HG03457 (cell line): ENCODE results near the gene TTC7B.

ENCODE experiments used
- ATAC-seq: cut with Tn5 transposase; IDR thresholded peaks from one replicate; pipeline ENCODE4 v1.9.1; 2021; ENCODE audit warnings: moderate number of reproducible peaks; ENCODE audit not compliant: unreplicated experiment

Gene TTC7B

DNA sequence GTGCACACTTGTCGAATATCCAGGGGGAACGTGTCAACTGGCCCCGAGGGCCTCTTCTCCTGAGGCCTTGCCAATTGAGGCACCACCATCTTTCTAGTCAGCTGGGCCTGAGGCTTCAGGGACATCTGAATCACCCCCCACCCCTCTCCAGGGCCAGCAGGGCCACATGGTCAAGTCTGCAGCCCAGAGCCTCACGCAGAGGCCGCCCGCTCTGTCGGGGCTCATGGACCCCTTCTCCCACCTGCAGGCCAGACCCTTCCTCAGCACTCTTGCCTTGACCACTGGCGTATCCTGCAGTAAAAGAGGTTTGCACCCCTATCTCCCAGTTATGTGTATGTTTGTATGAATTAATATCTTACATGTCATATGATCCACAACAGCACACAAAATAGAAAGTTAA is 237.1 kb downstream of the TTC7B start:
- ATAC-seq, result no peak

GRCh38 chr14:90578283-90578985 is 237.8 kb downstream of the TTC7B start:
- no peak for ATAC-seq

DNA sequence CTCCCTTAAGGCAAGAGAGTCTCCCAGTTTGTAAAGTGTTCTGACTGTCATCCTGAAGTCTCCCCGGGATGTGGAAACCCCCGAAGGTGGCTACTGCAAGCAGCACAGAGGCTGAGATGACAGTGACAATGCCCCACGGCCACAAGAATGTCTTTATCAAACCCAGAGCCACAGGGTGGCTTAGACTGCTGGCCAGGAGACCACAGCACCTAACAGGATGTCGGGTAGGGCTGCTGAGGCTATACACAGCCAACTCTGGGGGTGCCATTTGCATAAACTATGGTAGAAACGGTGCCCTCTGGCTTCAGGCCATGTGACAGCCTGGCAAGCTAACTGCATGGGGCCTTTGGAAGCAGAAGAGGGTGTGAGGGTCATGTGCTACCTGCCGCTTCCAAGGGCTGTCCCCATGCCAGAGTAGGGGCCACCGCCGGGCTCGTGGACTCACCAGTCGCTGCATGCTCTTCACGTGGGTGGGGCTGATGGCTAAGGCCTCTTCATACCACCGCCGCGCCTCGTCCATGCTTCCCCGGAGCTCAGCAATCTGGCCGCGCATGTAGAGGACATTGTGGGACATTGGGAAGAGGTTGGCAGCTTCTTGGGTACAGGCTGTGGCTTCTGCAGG is 238.5 kb downstream of the TTC7B start:
- ATAC-seq, result no peak

DNA sequence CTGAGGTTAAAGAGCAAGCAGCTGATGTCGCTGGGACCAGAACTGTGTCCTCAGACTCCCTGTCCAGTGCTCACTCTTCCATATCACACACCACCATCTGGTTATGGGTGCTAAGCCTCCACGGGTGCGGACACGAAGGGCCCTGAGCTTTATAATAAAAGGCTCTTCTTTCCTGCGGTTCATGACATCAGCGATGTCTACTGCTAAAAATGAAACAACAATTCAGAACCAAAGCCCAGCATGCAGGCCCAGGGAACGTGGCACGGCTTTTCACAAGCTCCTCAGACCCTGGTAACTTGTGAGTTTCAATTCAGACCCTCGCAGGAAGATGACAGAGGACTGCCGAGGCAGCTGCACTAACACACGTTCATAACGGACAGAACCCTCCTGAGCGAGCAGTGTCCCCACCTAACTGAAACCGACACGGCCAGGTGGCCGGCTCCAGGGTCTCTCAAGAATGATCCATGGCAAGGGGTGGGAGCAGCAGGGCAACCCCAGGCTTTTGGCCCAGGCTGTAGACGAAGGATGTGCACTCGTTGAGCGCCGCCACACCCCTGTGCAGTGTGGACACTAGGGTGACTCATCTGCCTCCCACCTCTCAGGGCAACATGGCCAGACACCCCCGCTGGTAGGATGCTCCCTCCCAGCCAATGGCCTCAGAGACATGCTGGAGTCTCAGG is 239.1 kb downstream of the TTC7B start:
- no peak for ATAC-seq

GRCh38 chr14:90576581-90576980 is 239.6 kb downstream of the TTC7B start:
- no peak for ATAC-seq

- ATAC-seq, result no peak
Observed at GRCh38 chr14:90575781-90576180, 240.4 kb downstream of the TTC7B start.

DNA sequence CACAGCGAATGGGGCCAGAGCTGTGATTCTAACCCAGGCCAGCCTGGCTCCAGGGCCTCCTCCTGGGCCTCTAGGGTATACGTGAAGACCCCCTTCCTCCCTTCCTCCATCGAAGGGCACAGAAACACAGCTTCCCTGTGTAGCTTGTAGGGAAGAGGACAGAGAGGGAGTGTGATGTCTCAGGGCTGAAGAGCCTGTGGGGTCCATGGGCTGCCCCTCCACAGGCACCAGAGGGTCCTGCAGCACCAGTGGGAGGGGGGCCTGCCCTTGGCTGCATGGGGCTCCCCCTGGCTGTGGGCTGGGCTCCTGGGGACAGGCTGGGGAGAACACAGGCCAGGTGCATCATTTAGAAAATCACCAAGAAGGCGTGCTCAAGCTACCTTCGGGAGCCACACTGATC is 240.9 kb downstream of the TTC7B start:
- ATAC-seq, result no peak

GRCh38 chr14:90574188-90575131 is 241.8 kb downstream of the TTC7B start:
- no peak for ATAC-seq

GRCh38 chr14:90573385-90574105 is 242.7 kb downstream of the TTC7B start:
- ATAC-seq, result no peak

- ATAC-seq, result no peak
Observed at GRCh38 chr14:90572441-90573150, 243.6 kb downstream of the TTC7B start.

- no peak for ATAC-seq
Observed at GRCh38 chr14:90571149-90571947, 244.9 kb downstream of the TTC7B start.

- ATAC-seq, result no peak
Observed at GRCh38 chr14:90570461-90570860, 245.8 kb downstream of the TTC7B start.

DNA sequence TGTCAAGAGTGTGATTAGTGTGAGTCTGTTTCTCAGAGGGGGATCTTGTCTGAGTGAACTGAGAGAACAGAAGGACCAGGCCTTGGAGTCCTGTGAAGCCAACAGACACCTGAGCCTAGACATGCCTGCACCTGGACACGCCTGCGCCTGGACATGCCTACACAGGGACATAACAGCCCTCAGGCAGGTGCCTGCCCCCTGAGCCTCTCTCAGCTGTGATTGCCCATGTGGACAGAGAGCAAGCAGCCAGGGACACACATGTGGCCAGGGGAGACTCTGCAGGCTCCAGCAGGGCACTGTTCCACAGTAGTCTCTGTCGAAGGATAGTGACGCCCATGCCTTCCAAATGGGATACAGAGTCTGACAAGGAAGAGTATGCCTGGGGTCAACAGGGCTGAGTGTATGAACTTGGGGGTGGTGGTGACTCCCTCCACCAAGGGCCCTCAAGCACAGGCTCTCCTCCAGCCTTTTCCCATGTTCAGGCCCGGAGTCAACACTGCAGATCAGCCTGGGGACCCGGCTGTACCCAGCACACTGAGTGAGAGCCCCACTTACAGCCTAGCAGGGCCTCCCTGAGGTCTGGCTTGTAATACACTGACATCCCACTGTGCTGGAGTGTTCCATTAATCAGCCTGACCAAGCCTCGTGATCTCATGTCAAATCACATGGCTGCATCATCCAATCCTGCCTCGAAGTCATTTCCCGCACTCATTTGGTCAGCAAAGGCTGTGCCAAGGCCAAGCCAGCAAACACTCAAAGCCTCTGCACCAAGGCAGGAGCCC is 246.4 kb downstream of the TTC7B start:
- no peak for ATAC-seq

- ATAC-seq, result no peak
Observed at GRCh38 chr14:90569201-90569600, 247.0 kb downstream of the TTC7B start.

DNA sequence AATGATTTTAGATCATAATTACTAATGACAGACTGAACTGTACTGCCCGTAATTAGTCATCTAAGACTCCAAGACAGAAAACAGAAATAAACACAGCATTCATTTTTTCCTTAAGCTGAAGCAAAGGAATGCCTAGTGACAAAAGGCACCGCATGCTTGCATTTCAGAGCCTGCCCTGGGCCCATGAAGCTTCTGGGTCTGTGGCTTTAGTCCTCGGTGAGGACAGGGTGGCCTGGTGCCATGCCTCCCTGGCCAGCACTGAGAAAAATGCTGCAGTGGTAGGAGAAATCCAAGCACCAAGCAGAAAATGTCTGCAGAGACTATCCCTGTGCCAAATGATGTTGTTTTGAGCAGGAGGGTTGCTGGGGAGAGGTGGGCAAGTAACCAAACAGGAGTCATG is 247.8 kb downstream of the TTC7B start:
- ATAC-seq, result no peak

DNA sequence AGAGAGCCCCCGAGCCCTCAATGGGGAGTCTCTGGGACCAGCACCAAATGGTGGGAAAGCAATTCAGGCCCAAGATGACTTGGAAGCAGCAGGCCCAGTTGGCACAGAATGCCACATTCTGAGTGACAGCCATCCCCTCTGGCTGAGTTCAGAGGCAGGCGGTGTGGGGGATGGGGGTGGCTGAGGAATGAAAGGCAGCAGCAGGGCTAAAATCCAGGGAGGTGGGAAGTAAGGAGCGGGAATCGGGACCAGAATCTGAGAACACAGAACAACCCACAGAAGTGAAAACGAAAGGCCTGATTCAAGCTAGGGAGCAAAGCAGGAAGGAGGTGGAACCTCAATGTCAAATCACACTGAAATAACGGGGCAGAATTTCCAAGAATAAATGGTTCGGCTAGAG is 248.2 kb downstream of the TTC7B start:
- no peak for ATAC-seq

DNA sequence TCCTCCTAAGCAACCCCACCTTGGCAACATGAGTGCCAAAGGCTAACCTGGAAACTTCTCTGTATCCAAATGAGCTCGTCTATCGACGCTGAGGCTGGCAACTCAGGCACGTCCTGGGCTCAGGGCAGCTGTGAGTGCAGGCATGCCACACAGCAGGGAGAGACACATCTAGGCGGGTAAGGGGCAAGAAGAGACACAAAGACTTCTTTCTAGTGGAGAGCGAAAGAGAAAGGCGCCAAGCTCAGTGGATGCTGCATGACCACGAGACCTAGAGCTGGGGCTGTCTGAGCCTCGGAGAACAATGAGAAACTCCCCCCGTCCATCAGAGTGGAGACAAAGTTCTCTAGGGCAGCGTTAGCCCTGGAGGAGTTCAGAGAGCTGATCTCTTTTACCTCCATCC is 249.0 kb downstream of the TTC7B start:
- ATAC-seq, result no peak

- ATAC-seq, result no peak
Observed at GRCh38 chr14:90566481-90566880, 249.7 kb downstream of the TTC7B start.
